HG03103 (cell line): ENCODE data around the gene UBAC2.

Experiments
- ATAC-seq: cut with Tn5 transposase; IDR thresholded peaks from one replicate; pipeline ENCODE4 v1.9.1; 2021; ENCODE audit warnings: low read depth; ENCODE audit not compliant: unreplicated experiment

UBAC2 gene

GRCh38 chr13:99421758-99422585 lies 221.3 kb downstream of the UBAC2 start:
- no peak for ATAC-seq

GRCh38 chr13:99422586-99423220 lies 222.0 kb downstream of the UBAC2 start:
- ATAC-seq = no peak

GRCh38 chr13:99425485-99426341 lies 225.1 kb downstream of the UBAC2 start:
- ATAC-seq = peak; percentile 61

- ATAC-seq = no peak
These were observed 225.8 kb downstream of the UBAC2 start for GRCh38 chr13:99426426-99426825.

- ATAC-seq = no peak
These were observed 229.0 kb downstream of the UBAC2 start for GRCh38 chr13:99429670-99430069.

GRCh38 chr13:99431927-99432608 lies 231.4 kb downstream of the UBAC2 start:
- ATAC-seq = peak; percentile 22

- ATAC-seq = peak; percentile 43
These were observed 232.2 kb downstream of the UBAC2 start for GRCh38 chr13:99432609-99433542.

GRCh38 chr13:99433543-99434075 lies 233.0 kb downstream of the UBAC2 start:
- no peak for ATAC-seq

GRCh38 chr13:99434258-99434788 lies 233.7 kb downstream of the UBAC2 start:
- ATAC-seq = no peak

- ATAC-seq = no peak
These were observed 234.5 kb downstream of the UBAC2 start for GRCh38 chr13:99435116-99435515.

GRCh38 chr13:99435998-99436397 lies 235.3 kb downstream of the UBAC2 start:
- no peak for ATAC-seq
